Lung (tissue), 12 donors: ENCODE data around the gene HAX1. TPM values are rescaled to one million over a fixed set of nuclear protein-coding genes. Genes with fewer than 3 reads are reported as not detected.

ENCODE experiments used
- ATAC-seq: fragments of 200-7000 bp; cut with Tn5 transposase; one replicate; pipeline ENCODE4 v1.9.1; 2020; ENCODE audit warnings: moderate number of reproducible peaks; ENCODE audit not compliant: insufficient read depth, low FRiP score
- DNase-seq, 3 donors: peaks; one replicate each; pipeline ENCODE4 v3.0.0-alpha.2; 2013 to 2017
- H3K27ac ChIP-seq, 2 donors: one replicate each; pipeline ENCODE4 v1.5.1; 2013; ENCODE audit warnings: mild to moderate bottlenecking in 2 of 2, moderate library complexity in 2 of 2, control low read depth in 1 of 2, inconsistent platforms in 1 of 2, low read depth in 1 of 2, low read length in 1 of 2
- H3K27me3 ChIP-seq, 3 donors: one replicate each; pipeline ENCODE4 v1.5.1; 2013; ENCODE audit warnings: low read length in 2 of 3; ENCODE audit not compliant: control insufficient read depth in 3 of 3, insufficient read depth in 3 of 3
- H3K36me3 ChIP-seq, 4 donors: one replicate each; pipeline ENCODE4 v1.5.1; 2013; ENCODE audit warnings: low read length in 4 of 4, mild to moderate bottlenecking in 1 of 4, moderate library complexity in 1 of 4; ENCODE audit not compliant: control insufficient read depth in 4 of 4, insufficient read depth in 4 of 4
- H3K4me1 ChIP-seq, 5 donors: one replicate each; pipeline ENCODE4 v1.5.1; 2013; ENCODE audit warnings: low read length in 5 of 5, mild to moderate bottlenecking in 2 of 5, moderate library complexity in 1 of 5; ENCODE audit not compliant: control insufficient read depth in 5 of 5, insufficient read depth in 5 of 5
- H3K4me3 ChIP-seq: one replicate; pipeline ENCODE4 v1.5.1; 2013; ENCODE audit warnings: mild to moderate bottlenecking, control low read depth, moderate library complexity
- H3K9ac ChIP-seq, 2 donors: one replicate each; pipeline ENCODE4 v1.5.1; 2013; ENCODE audit warnings: low read length in 2 of 2, control low read depth in 1 of 2; ENCODE audit not compliant: insufficient read depth in 1 of 2
- H3K9me3 ChIP-seq, 4 donors: one replicate each; pipeline ENCODE4 v1.5.1; 2013; ENCODE audit warnings: low read length in 3 of 4, mild to moderate bottlenecking in 1 of 4, moderate library complexity in 1 of 4; ENCODE audit not compliant: control insufficient read depth in 4 of 4, insufficient read depth in 3 of 4
- CTCF ChIP-seq: IDR thresholded peaks from 2 replicates; pipeline ENCODE4 v1.5.1; 2012; ENCODE audit warnings: mild to moderate bottlenecking; ENCODE audit errors: control extremely low read depth, extremely low read depth
- WGBS, 2 donors: extraction: QIAGEN DNeasy Blood & Tissue Kit; methylation state at CpG; one replicate each; pipeline ENCODE4 v1.1.7; 2013; 5-methylcytosine and 5-hydroxymethylcytosine counted together
- polyA plus RNA-seq, 2 donors: library from polyadenylated mRNA; stranded (reverse); fragments of 200-250 nt; gene quantifications; one replicate each; pipeline ENCODE4 v1.2.1, GENCODE V29; 2013
- total RNA-seq, 2 donors: library from RNA; depleted of rRNA in 1 of 2; stranded (reverse); fragments of >200 nt in 1 of 2; gene quantifications; one replicate each; pipeline ENCODE4 v1.2.1, GENCODE V29; 2014 to 2021
- donor health status: control.
- donor health status: control.
- donor health status: Bipolar disorder and iron deficiency.
- donor health status: healthy.
- donor health status: DM: yes; HTN: yes; CAD: no.

HAX1 gene
- total and polyA plus RNA-seq, 4 donors, result 42.7 to 168 (median 89.5) TPM

- H3K36me3 ChIP-seq, result peaks cover 32 to 63% (median 42%) of the 10 kb centered on the region in 4 donors
- no peak for TF ChIP-seq CTCF
Measured at GRCh38 chr1:154237435-154237834, 35.0 kb upstream of the HAX1 start.

DNA sequence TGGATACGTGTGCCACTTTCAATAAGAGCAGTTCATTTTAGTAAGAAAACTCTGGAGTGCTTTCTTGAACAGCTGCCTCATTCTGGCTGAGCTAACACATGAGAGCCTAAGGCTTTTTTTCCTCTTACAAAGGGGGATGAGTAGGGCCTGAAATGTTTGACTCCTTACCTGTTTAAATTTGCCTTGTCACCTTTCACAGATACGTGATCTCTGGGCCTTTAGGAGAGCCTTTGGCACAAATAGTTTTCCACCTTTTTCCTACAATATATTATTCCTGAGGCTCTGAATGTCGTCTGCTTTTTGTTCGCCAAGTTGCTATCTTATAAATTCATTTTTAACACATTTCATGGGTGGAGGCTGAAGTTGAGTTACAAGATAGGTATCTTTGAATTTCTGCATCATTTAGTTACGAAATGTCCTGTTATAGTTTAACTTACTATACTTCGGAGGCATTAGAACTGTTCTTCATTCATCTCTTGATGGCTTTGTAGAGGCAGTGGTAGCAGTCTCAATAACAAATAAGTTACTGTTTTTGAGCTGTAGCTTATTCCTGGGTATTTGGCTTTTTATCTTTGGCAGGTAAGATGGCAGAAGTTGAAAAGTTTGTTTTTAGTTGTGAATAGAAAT lies 34.4 kb upstream of the HAX1 start:
- ATAC-seq (no peak), DNase-seq (no peak)
- Histone ChIP-seq H3K9ac (no peak overlapping the region), H3K27me3 (no peaks in the 10 kb centered on the region), H3K4me3 (no peak overlapping the region), H3K9me3 (no peaks in the 10 kb centered on the region), H3K4me1 (no peaks in the 10 kb centered on the region), H3K36me3 (peaks cover 32 to 61% (median 42%) of the 10 kb centered on the region in 4 donors), H3K27ac (no peak overlapping the region)
- TF ChIP-seq CTCF, result no peak
- WGBS, 2 donors, result 91% methylated on average over 6 of the region's 6 CpGs

More at GRCh38 chr1:154237435-154237834, 35.0 kb upstream of the HAX1 start:
- Histone ChIP-seq H3K4me1 (no peaks in the 10 kb centered on the region), H3K27ac (no peak overlapping the region), H3K9ac (no peak overlapping the region), H3K9me3 (no peaks in the 10 kb centered on the region), H3K4me3 (no peak overlapping the region), H3K27me3 (no peaks in the 10 kb centered on the region)
- DNase-seq, result no peak
- WGBS, 2 donors, result 96 to 99% methylated on average over 2 of the region's 2 CpGs
- ATAC-seq, result no peak

DNA sequence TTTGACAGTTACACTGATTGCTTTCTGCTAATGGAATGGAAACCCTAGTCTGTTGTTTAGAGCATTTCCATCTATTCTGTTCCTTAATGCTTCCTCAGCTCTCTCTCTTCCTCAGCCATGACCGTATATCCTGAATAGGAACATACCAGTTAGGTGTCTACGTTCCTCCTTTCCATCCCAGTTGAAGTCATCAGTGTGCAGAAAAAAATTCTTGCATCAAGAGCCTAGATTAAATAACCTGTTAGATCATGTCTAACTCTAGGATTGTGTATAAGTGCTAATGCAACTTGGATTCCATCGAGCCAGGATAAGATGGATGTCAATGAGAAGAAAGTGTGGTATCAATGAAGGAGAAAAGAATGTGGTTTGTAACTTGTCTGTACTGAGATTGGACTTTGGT lies 32.9 kb upstream of the HAX1 start:
- WGBS, 2 donors, result 87 to 90% methylated on average over 3 of the region's 3 CpGs
- TF ChIP-seq CTCF, result no peak
- ATAC-seq (no peak), DNase-seq (no peak)
- H3K27ac ChIP-seq, result no peak overlapping the region
- no peaks in the 10 kb centered on the region for H3K9me3 ChIP-seq
- no peaks in the 10 kb centered on the region for H3K4me1 ChIP-seq
- H3K36me3 ChIP-seq, result peaks cover 36 to 69% (median 49%) of the 10 kb centered on the region in 4 donors
- H3K4me3 ChIP-seq, result no peak overlapping the region
- no peak overlapping the region for H3K9ac ChIP-seq
- H3K27me3 ChIP-seq, result no peaks in the 10 kb centered on the region

GRCh38 chr1:154240294-154240833 lies 32.1 kb upstream of the HAX1 start:
- Histone ChIP-seq H3K27me3 (no peaks in the 10 kb centered on the region), H3K4me3 (no peak overlapping the region), H3K9ac (no peak overlapping the region), H3K36me3 (peaks cover 36 to 72% (median 49%) of the 10 kb centered on the region in 4 donors), H3K4me1 (no peaks in the 10 kb centered on the region), H3K27ac (no peak overlapping the region), H3K9me3 (no peaks in the 10 kb centered on the region)
- no peak for TF ChIP-seq CTCF
- DNase-seq (no peak), ATAC-seq (no peak)
- 93 to 96% methylated on average over 3 of the region's 3 CpGs for WGBS, 2 donors
